GM12873 (cell line): Measurements from ENCODE around the gene TIAM1.

ENCODE experiments used
- TF ChIP-seq, protein P1 (sequence below): IDR thresholded peaks from 2 replicates; pipeline ENCODE4 v1.5.1; 2012; ENCODE audit warnings: low read depth, mild to moderate bottlenecking, moderate library complexity, low read length, control low read depth; ENCODE audit not compliant: insufficient read depth; ENCODE audit errors: missing control alignments

Gene TIAM1, protein sequence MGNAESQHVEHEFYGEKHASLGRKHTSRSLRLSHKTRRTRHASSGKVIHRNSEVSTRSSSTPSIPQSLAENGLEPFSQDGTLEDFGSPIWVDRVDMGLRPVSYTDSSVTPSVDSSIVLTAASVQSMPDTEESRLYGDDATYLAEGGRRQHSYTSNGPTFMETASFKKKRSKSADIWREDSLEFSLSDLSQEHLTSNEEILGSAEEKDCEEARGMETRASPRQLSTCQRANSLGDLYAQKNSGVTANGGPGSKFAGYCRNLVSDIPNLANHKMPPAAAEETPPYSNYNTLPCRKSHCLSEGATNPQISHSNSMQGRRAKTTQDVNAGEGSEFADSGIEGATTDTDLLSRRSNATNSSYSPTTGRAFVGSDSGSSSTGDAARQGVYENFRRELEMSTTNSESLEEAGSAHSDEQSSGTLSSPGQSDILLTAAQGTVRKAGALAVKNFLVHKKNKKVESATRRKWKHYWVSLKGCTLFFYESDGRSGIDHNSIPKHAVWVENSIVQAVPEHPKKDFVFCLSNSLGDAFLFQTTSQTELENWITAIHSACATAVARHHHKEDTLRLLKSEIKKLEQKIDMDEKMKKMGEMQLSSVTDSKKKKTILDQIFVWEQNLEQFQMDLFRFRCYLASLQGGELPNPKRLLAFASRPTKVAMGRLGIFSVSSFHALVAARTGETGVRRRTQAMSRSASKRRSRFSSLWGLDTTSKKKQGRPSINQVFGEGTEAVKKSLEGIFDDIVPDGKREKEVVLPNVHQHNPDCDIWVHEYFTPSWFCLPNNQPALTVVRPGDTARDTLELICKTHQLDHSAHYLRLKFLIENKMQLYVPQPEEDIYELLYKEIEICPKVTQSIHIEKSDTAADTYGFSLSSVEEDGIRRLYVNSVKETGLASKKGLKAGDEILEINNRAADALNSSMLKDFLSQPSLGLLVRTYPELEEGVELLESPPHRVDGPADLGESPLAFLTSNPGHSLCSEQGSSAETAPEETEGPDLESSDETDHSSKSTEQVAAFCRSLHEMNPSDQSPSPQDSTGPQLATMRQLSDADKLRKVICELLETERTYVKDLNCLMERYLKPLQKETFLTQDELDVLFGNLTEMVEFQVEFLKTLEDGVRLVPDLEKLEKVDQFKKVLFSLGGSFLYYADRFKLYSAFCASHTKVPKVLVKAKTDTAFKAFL (N-terminal part only)

DNA sequence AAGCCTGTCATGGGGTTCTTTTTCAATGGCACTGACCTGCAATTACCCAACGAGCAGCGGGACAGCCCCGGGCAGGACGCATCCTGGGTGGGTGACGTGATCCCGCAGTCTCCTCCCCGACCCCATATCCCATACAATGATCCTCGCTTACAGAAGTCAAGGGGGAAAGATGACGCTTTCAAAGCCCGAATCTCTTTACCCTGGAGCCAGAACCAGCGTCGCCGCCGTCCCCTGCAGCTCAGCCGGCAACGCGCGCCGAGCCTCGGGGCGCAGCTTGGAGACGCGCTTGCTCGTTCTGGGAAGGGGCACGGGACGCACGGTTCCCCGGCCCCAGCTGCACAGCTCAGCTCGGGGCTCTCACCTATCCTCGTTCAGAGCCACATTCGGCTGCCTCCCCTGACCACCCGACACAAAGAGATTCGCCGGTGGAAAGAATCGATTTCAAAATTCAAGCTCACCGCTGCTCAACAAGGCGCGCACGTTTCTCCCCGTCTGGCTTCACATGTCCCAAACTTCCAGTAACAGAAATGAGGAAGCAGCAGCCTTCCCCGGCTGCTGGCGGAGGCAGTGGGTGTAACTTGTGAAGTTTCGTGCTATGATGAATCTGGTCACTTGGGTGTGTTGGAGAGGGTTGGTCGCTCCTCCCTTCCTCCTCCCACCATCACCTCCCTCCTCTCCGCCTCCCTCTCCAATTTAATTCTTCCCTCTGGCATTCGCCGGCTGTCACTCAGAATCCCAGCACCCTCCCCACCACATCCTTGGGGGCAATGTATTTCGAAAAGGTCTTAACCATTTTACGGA, at the start of gene TIAM1:
Gene TIAM1, minus strand, starts transcription at position 582 of the 801 bp plus-strand sequence. CDS start 77,289 bp downstream, outside the sequence.
- TF ChIP-seq, protein P1, sequence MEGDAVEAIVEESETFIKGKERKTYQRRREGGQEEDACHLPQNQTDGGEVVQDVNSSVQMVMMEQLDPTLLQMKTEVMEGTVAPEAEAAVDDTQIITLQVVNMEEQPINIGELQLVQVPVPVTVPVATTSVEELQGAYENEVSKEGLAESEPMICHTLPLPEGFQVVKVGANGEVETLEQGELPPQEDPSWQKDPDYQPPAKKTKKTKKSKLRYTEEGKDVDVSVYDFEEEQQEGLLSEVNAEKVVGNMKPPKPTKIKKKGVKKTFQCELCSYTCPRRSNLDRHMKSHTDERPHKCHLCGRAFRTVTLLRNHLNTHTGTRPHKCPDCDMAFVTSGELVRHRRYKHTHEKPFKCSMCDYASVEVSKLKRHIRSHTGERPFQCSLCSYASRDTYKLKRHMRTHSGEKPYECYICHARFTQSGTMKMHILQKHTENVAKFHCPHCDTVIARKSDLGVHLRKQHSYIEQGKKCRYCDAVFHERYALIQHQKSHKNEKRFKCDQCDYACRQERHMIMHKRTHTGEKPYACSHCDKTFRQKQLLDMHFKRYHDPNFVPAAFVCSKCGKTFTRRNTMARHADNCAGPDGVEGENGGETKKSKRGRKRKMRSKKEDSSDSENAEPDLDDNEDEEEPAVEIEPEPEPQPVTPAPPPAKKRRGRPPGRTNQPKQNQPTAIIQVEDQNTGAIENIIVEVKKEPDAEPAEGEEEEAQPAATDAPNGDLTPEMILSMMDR: no peak

DNA sequence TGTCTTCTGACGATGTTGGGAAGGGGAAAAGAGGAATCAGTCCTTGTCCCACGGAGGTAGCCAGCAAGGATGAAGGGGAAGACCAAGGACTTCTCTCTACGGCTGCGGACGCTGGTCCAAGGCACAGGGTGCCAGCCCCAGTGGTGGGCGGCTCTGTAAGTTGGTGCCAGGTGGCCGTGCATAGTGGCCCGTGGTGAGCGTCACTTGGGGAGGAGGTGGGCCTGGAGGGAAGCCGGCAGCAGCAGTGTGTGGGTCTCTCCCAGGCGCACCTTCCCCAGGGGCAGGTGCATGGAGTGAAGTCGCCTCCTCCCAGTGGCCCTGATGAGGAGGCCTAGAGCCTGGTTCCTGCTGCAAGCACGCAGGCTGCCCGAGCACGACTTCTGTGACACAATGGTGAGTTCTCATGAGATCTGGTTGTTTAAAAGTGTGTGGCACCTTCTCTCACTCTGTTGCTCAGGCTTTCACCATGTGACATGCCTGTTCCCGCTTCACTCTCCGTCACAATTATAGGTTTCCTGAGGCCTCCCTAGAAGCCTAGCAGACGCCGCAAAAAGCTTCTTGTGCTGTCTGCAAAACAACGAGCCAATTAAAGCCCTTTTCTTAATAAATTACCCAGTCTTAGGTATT, 43.6 kb upstream of the TIAM1 start:
- TF ChIP-seq, protein P1: no peak

DNA sequence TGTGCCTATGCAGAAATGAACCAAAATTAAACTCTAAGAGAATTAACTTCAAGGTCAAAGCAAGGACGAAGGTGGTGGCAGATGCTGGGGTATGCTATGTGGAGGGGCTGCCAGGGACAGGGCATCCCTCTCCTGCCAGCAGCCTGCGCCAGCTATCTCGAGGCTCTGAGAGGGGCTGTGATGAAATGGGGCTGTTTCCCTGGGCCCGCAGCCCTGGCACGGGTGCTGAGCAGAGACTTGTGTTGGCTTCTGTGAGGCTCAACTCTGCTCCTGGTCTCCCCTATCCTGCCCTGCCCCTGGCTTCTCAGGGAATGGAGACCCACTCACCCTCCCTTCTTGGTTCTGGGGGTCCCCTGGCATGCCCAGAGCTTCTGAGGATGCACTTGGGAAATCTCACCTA, 41.9 kb upstream of the TIAM1 start:
- TF ChIP-seq, protein P1: no peak

DNA sequence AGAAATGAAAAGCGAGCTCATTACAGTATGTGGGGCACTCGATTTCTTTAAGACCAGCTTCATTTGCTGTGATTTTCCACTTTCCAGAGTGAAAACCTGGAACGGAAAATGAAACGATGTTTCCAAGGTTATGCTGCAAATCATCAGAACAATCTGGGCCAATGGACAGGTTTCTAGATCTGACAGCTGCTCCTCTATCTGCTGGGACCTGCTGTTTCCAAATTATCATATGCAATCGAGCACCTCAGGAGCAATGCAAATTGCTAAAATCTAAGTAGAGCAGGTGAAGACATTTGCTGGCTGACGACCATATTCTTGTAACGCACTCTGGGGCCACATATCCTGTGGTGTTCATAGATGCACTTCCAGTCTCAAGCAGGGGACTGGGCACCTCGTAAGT, 39.7 kb upstream of the TIAM1 start:
- TF ChIP-seq, protein P1: no peak

DNA sequence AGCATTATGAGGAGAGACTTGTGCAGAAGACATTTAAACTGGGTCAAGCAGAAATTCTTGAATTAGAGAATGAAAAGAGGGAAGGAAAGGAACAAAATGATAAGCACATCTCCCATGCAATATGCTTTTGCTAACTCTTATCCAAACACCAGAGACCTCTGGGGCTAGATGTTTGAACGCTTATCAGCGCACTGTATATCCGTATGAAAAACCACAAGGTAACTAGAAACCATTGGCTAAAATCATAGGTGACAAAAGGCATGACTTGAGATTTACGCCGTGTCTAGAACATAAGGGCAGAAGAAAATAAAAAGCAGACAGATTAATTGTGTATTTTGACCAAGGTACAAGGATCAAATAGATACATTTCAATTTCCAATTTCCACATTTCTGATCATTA, 38.0 kb upstream of the TIAM1 start:
- TF ChIP-seq, protein P1: no peak

DNA sequence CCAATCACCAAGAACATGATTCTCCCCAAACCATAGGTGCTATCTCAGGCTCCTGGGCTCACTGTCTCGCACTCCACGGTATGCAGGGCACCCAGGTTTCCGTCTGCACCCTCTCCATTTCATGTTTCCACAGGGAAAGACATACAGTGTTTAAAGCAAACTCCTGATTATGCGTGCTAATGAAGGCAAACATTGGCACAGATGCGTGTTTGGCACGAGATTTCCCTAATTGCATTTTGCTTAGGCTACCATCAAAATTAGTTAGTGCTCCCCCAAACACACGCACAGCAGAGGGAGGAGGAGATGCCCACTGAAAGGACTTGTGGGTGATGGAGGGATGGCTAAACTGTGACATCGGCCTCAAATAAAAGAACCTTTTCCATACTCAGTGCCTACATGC, 32.2 kb upstream of the TIAM1 start:
- TF ChIP-seq, protein P1: no peak
